Panc1 (cell line): ENCODE results near the gene TMOD2.

ENCODE experiments used
- CTCF ChIP-seq: fragments of 450-650 bp; IDR thresholded peaks from 2 replicates; pipeline ENCODE4 v1.5.1; 2017; ENCODE audit warnings: mild to moderate bottlenecking
- POLR2AphosphoS5 ChIP-seq: IDR thresholded peaks from 2 replicates; pipeline ENCODE4 v1.6.1; 2012; ENCODE audit warnings: mild to moderate bottlenecking, low read depth, low read length, moderate library complexity
- REST ChIP-seq, 2 experiments: IDR thresholded peaks; 2 replicates each; pipeline ENCODE4 v1.6.1; 2011 to 2012; ENCODE audit warnings: low read depth in 2 of 2, control low read depth in 1 of 2, low read length in 1 of 2, mild to moderate bottlenecking in 1 of 2, moderate library complexity in 1 of 2; ENCODE audit not compliant: insufficient read depth in 1 of 2
- TCF7L2 ChIP-seq: IDR thresholded peaks from 2 replicates; pipeline ENCODE4 v1.6.1; 2011; ENCODE audit warnings: mild to moderate bottlenecking, low read depth, low read length, inconsistent platforms

- TF ChIP-seq CTCF (no peak), REST (IDR thresholded peaks at IDR 0.05; ENCODE audit: insufficient read depth in 1 of 2, low read depth in 2 of 2, low read length in 1 of 2) (no peak), TCF7L2 (no peak), POLR2AphosphoS5 (no peak)
Measured at GRCh38 chr15:51714162-51714561, 37.2 kb upstream of the TMOD2 start.
